HepG2 (cell line): ENCODE data around the gene RBM43. TPM values are rescaled to one million over a fixed set of nuclear protein-coding genes. Genes with fewer than 3 reads are reported as not detected.

Experiments used
- ATAC-seq: fragments of 200-7000 bp; cut with Tn5 transposase; 3 replicates; pipeline ENCODE4 v1.9.1; 2020; ENCODE audit warnings: mild to moderate bottlenecking, moderate library complexity
- BruUV-seq: library from RNA; stranded (reverse); fragments of 400-500 nt; replicated peaks from 2 replicates; lab custom pipeline; 2021; lab: Mats Ljungman, UMichigan
- CTCF ChIA-PET: fragments of 300-600 bp; formaldehyde crosslinking; extraction: SDS; loops from one replicate; lab custom pipeline; 2021; ENCODE audit warnings: low total read pairs, inconsistent platforms, low intra/inter-chr PET ratio; lab: Yijun Ruan, JAX
- POLR2A ChIA-PET: fragments of 350-600 bp; sonication (Branson Sonifier 250); formaldehyde crosslinking; loops from one replicate; lab custom pipeline; 2020; ENCODE audit warnings: antibody characterized with exemption, inconsistent platforms; lab: Yijun Ruan, JAX
- DNase-seq: peaks from one replicate; pipeline ENCODE4 v3.0.0-alpha.2; 2015; ENCODE audit warnings: low spot score
- FAIRE-seq: peaks from 3 replicates; lab custom pipeline; 2011; peaks lifted over from hg19 to GRCh38; lab: Jason Lieb, UNC
- H2AFZ ChIP-seq: one replicate; pipeline ENCODE4 v1.6.1; 2011; ENCODE audit warnings: low read length, inconsistent platforms
- H3K27ac ChIP-seq: fragments of 300-600 bp; 3 replicates; pipeline ENCODE4 v1.8.0; 2011; ENCODE audit warnings: mixed run types, mild to moderate bottlenecking, mixed read lengths, low read length, inconsistent platforms; ENCODE audit not compliant: insufficient read depth; ENCODE audit errors: extremely low read length
- H3K27me3 ChIP-seq, 2 experiments: fragments of 200-600 bp in 1 of 2; 2 replicates in 1 of 2; 3 replicates in 1 of 2; pipeline versions ENCODE4 v1.6.0 to v1.8.0; 2011; ENCODE audit warnings: low read length in 2 of 2, mild to moderate bottlenecking in 2 of 2, moderate library complexity in 2 of 2, inconsistent platforms in 1 of 2; ENCODE audit not compliant: insufficient read depth in 2 of 2, control insufficient read depth in 1 of 2
- H3K36me3 ChIP-seq, 2 experiments: fragments of 200-600 bp in 1 of 2; replicated peaks in 1 of 2; 2 replicates in 1 of 2; 3 replicates in 1 of 2; pipeline versions ENCODE4 v1.5.1 to v1.8.0; 2011; ENCODE audit warnings: low read length in 2 of 2, inconsistent platforms in 1 of 2; ENCODE audit not compliant: insufficient read depth in 2 of 2, control insufficient read depth in 1 of 2
- H3K4me1 ChIP-seq: 2 replicates; pipeline ENCODE4 v1.5.1; 2012; ENCODE audit warnings: low read length, inconsistent platforms; ENCODE audit not compliant: insufficient read depth
- H3K4me2 ChIP-seq: 2 replicates; pipeline ENCODE4 v1.6.0; 2011; ENCODE audit warnings: low read depth, low read length, inconsistent platforms
- H3K4me3 ChIP-seq, 3 experiments: fragments of 200-600 bp in 1 of 3; sonication (generic), shearing (Covaris generic) in 1 of 3; replicated peaks in 1 of 3; 2 replicates each; pipeline ENCODE4 v1.5.1; 2011 to 2016; ENCODE audit warnings: low read length in 3 of 3, inconsistent platforms in 2 of 3, low read depth in 2 of 3, mild to moderate bottlenecking in 2 of 3, control low read depth in 1 of 3, mixed read lengths in 1 of 3; ENCODE audit not compliant: insufficient read depth in 1 of 3
- H3K79me2 ChIP-seq: one replicate; pipeline ENCODE4 v1.6.1; 2011; ENCODE audit warnings: low read length, inconsistent platforms; ENCODE audit not compliant: insufficient read depth
- H3K9ac ChIP-seq: 2 replicates; pipeline ENCODE4 v1.6.0; 2011; ENCODE audit warnings: mild to moderate bottlenecking, low read depth, low read length, inconsistent platforms; ENCODE audit not compliant: insufficient read depth
- H3K9me3 ChIP-seq: 2 replicates; pipeline ENCODE4 v1.5.1; 2012; ENCODE audit warnings: mild to moderate bottlenecking, low read length
- H4K20me1 ChIP-seq: 2 replicates; pipeline ENCODE4 v1.6.0; 2011; ENCODE audit warnings: inconsistent platforms, mild to moderate bottlenecking, low read length, moderate library complexity; ENCODE audit not compliant: insufficient read depth
- ARID5B ChIP-seq: IDR thresholded peaks from 2 replicates; pipeline ENCODE4 v1.4.0; 2020; ENCODE audit warnings: mild to moderate bottlenecking, missing genetic modification reagents
- GATAD1 ChIP-seq: IDR thresholded peaks from 2 replicates; pipeline ENCODE4 v1.6.1; 2016; ENCODE audit warnings: missing genetic modification reagents, missing compliant biosample characterization
- NFYC ChIP-seq: IDR thresholded peaks from 2 replicates; pipeline ENCODE4 v1.6.1; 2016; ENCODE audit warnings: missing genetic modification reagents, missing compliant biosample characterization
- NONO ChIP-seq, 2 experiments: fragments of 450-650 bp in 1 of 2; sonication (generic) in 1 of 2; formaldehyde crosslinking in 1 of 2; IDR thresholded peaks in 1 of 2; conservative IDR thresholded peaks in 1 of 2; 2 replicates each; pipeline versions ENCODE4 v1.6.1 to v1.8.0; 2017 to 2022; ENCODE audit warnings: mild to moderate bottlenecking in 1 of 2, missing genetic modification reagents in 1 of 2, moderate library complexity in 1 of 2
- SP5 ChIP-seq: IDR thresholded peaks from 2 replicates; pipeline ENCODE4 v1.6.1; 2016; ENCODE audit warnings: low read depth, borderline replicate concordance
- THYN1 ChIP-seq: sonication (generic); formaldehyde crosslinking; IDR thresholded peaks from 2 replicates; pipeline ENCODE4 v1.8.1; 2023; ENCODE audit warnings: low read depth, mild to moderate bottlenecking, moderate library complexity, missing genetic modification reagents, borderline replicate concordance
- ZBTB39 ChIP-seq: sonication (generic); formaldehyde crosslinking; IDR thresholded peaks from 2 replicates; pipeline ENCODE4 v1.5.0; 2020; ENCODE audit warnings: missing genetic modification reagents
- ZNF17 ChIP-seq: sonication (generic); formaldehyde crosslinking; IDR thresholded peaks from 2 replicates; pipeline ENCODE4 v1.5.0; 2020; ENCODE audit warnings: mild to moderate bottlenecking, missing genetic modification reagents
- ZNF232 ChIP-seq: sonication (generic); formaldehyde crosslinking; IDR thresholded peaks from 2 replicates; pipeline ENCODE4 v1.4.0; 2020; ENCODE audit warnings: missing genetic modification reagents, borderline replicate concordance
- ZNF333 ChIP-seq: sonication (generic); formaldehyde crosslinking; IDR thresholded peaks from 2 replicates; pipeline ENCODE4 v1.4.0; 2020; ENCODE audit warnings: mild to moderate bottlenecking, missing genetic modification reagents, borderline replicate concordance
- ZNF431 ChIP-seq: sonication (generic); formaldehyde crosslinking; IDR thresholded peaks from 2 replicates; pipeline ENCODE4 v1.9.0; 2022; ENCODE audit warnings: missing genetic modification reagents, low read depth, mild to moderate bottlenecking, borderline replicate concordance
- ZNF777 ChIP-seq: sonication (generic); formaldehyde crosslinking; IDR thresholded peaks from 2 replicates; pipeline ENCODE4 v1.4.0; 2020; ENCODE audit warnings: missing genetic modification reagents
- WGBS: methylation state at CpG from one replicate; pipeline ENCODE4 v1.1.6; 2017; ENCODE audit warnings: low lambda C conversion rate; 5-methylcytosine and 5-hydroxymethylcytosine counted together
- in situ Hi-C: cut with HindIII; loops from 2 replicates; pipeline ENCODE4 v1.10.0; 2017; ENCODE audit warnings: low pct_unique_long_range_greater_than_20kb; ENCODE audit not compliant: extremely low pct_ligation_motif_present
- intact Hi-C: fragments of 100-400 bp; cut with micrococcal nuclease; formaldehyde crosslinking; loops from one replicate; pipeline ENCODE4 v1.10.0; 2022; ENCODE audit not compliant: unreplicated experiment
- polyA plus RNA-seq, 8 experiments: library from polyadenylated mRNA; depleted of rRNA in 3 of 8; stranded (reverse) in 7 of 8; unstranded in 1 of 8; fragments of >200 nt; fragmentation: Illumina TruSeq in 4 of 8; extraction: Trizol in 4 of 8; gene quantifications; 2 replicates each; pipeline versions ENCODE4 v1.2.1 to v1.2.3, GENCODE V29; 2011 to 2016; ENCODE audit warnings: low read depth in 4 of 8, missing spikeins in 1 of 8, mixed read lengths in 1 of 8; ENCODE audit not compliant: insufficient read depth in 1 of 8
- total RNA-seq, 5 experiments: library from RNA; depleted of rRNA; stranded (reverse); fragments of >200 nt; fragmentation: Illumina TruSeq; extraction: Trizol; gene quantifications; 2 replicates each; pipeline ENCODE4 v1.2.3, GENCODE V29; 2016; ENCODE audit warnings: low read depth in 1 of 5

RBM43 gene
- total and polyA plus RNA-seq, 2 of the 13 experiments (the other 11 are each of a cell fraction or from before 2014, with no cell fraction given): 0.31 to 0.70 TPM

GRCh38 chr2:151267537-151267936 lies 5.9 kb upstream of the RBM43 start:
- no peak overlapping the region for H3K27ac ChIP-seq
- peaks cover 0 to 2% of the 10 kb centered on the region in 2 experiments; a peak in 1 of 5 replicates for H3K27me3 ChIP-seq
- no peaks in the 10 kb centered on the region for H3K36me3 ChIP-seq
- H3K4me2 ChIP-seq: no peak overlapping the region
- BruUV-seq: no TSS peak
- WGBS: 60% methylated on average over 5 of the region's 5 CpGs
- CTCF ChIA-PET: no interaction called here
- intact Hi-C loops (no loop called here), in situ Hi-C loops (no loop called here)
- H3K79me2 ChIP-seq: no peaks in the 10 kb centered on the region
- FAIRE-seq (no peak), ATAC-seq (no peak), DNase-seq (no peak)
- no peaks in the 10 kb centered on the region for H4K20me1 ChIP-seq
- POLR2A ChIA-PET: no interaction called here
- H3K9ac ChIP-seq: no peak overlapping the region
- no peak overlapping the region for H2AFZ ChIP-seq
- TF ChIP-seq THYN1 (no peak), ZNF431 (CRISPR knock-in tag) (no peak), ARID5B (no peak), NFYC (CRISPR knock-in tag) (no peak), ZNF333 (CRISPR knock-in tag) (no peak), ZNF777 (CRISPR knock-in tag) (no peak), SP5 (CRISPR knock-in tag) (no peak), NONO (IDR thresholded peaks at IDR 0.05) (no peak), NONO (CRISPR knock-in tag; conservative IDR thresholded peaks at IDR 0.05) (no peak), GATAD1 (no peak), ZBTB39 (CRISPR knock-in tag) (no peak), ZNF17 (CRISPR knock-in tag) (no peak), ZNF232 (CRISPR knock-in tag) (no peak)
- H3K4me3 ChIP-seq: no peak overlapping the region
- H3K4me1 ChIP-seq: peaks cover 10% of the 10 kb centered on the region
- H3K9me3 ChIP-seq: no peaks in the 10 kb centered on the region
